ENCODE measurements around the gene PPP1R1C.
"Not testable (repeated sequence)": the region's sequence is repeated elsewhere in the genome, so short reads cannot be mapped to it uniquely, and the experiment has no call there.

PPP1R1C gene

GRCh38 chr2:182020286-182021070 lies 34.8 kb downstream of the PPP1R1C start:
- no peak for TF ChIP-seq EZH2phosphoT487 (conservative IDR thresholded peaks at IDR 0.05; ENCODE audit: low read length)
- TF ChIP-seq CTCF (IDR thresholded peaks at IDR 0.05; ENCODE audit: insufficient read depth, low read length, poor library complexity, severe bottlenecking), result no peak
- H3K27me3 ChIP-seq (ENCODE audit: low read length), result 0 out of 2 replicates have a peak, but pooled peaks cover 2% of the 10 kb centered on the region
- H3K4me2 ChIP-seq (ENCODE audit: low read depth, low read length, poor library complexity, severe bottlenecking), result peak overlapping the region; percentile 51
- H3K4me3 ChIP-seq (ENCODE audit: insufficient read depth, low read length, poor library complexity, severe bottlenecking), result no peak overlapping the region
- H3K79me2 ChIP-seq (ENCODE audit: insufficient read depth, low read length), result no peaks in the 10 kb centered on the region
- H2AFZ ChIP-seq (ENCODE audit: low read depth, low read length, severe bottlenecking), result peak overlapping the region; percentile 55
- H3K27ac ChIP-seq (ENCODE audit: low read depth, low read length), result peak overlapping the region; percentile 55
- H3K9me3 ChIP-seq (ENCODE audit: insufficient read depth, low read length), result no peaks in the 10 kb centered on the region
- no peaks in the 10 kb centered on the region for H4K20me1 ChIP-seq (ENCODE audit: low read depth, low read length)
- no peak overlapping the region for H3K9ac ChIP-seq (ENCODE audit: low read length)
- H3K36me3 ChIP-seq (ENCODE audit: low read length), result no peaks in the 10 kb centered on the region
- H3F3A ChIP-seq (ENCODE audit: insufficient read depth), result no peaks in the 10 kb centered on the region; the same call in 1 of the 2 replicates
- H3K9me2 ChIP-seq (replicated peaks; ENCODE audit: insufficient read depth, low read length), result no peaks in the 10 kb centered on the region

GRCh38 chr2:182023235-182023634 lies 37.6 kb downstream of the PPP1R1C start:
- Histone ChIP-seq H3K4me2 (ENCODE audit: low read depth, low read length, poor library complexity, severe bottlenecking) (no peak overlapping the region), H3F3A (ENCODE audit: insufficient read depth) (no peaks in the 10 kb centered on the region; the same call in 1 of the 2 replicates), H3K79me2 (ENCODE audit: insufficient read depth, low read length) (no peaks in the 10 kb centered on the region), H2AFZ (ENCODE audit: low read depth, low read length, severe bottlenecking) (no peak overlapping the region), H3K4me3 (ENCODE audit: insufficient read depth, low read length, poor library complexity, severe bottlenecking) (no peak overlapping the region), H3K9me3 (ENCODE audit: insufficient read depth, low read length) (no peaks in the 10 kb centered on the region), H3K9me2 (replicated peaks; ENCODE audit: insufficient read depth, low read length) (no peaks in the 10 kb centered on the region), H3K9ac (ENCODE audit: low read length) (no peak overlapping the region), H3K36me3 (ENCODE audit: low read length) (no peaks in the 10 kb centered on the region), H3K27me3 (ENCODE audit: low read length) (0 out of 2 replicates have a peak, but pooled peaks cover 2% of the 10 kb centered on the region), H3K27ac (ENCODE audit: low read depth, low read length) (no peak overlapping the region), H4K20me1 (ENCODE audit: low read depth, low read length) (no peaks in the 10 kb centered on the region)
- TF ChIP-seq EZH2phosphoT487 (conservative IDR thresholded peaks at IDR 0.05; ENCODE audit: low read length) (no peak), CTCF (IDR thresholded peaks at IDR 0.05; ENCODE audit: insufficient read depth, low read length, poor library complexity, severe bottlenecking) (no peak)

GRCh38 chr2:182030875-182031274 lies 45.2 kb downstream of the PPP1R1C start:
- not testable (repeated sequence) for H3K9me2 ChIP-seq (replicated peaks; ENCODE audit: insufficient read depth, low read length); H4K20me1 ChIP-seq (ENCODE audit: low read depth, low read length); H3K9me3 ChIP-seq (ENCODE audit: insufficient read depth, low read length); H3K27me3 ChIP-seq (ENCODE audit: low read length); H3K27ac ChIP-seq (ENCODE audit: low read depth, low read length); H3K36me3 ChIP-seq (ENCODE audit: low read length); H3K9ac ChIP-seq (ENCODE audit: low read length); H3K79me2 ChIP-seq (ENCODE audit: insufficient read depth, low read length); H2AFZ ChIP-seq (ENCODE audit: low read depth, low read length, severe bottlenecking); H3K4me2 ChIP-seq (ENCODE audit: low read depth, low read length, poor library complexity, severe bottlenecking); H3F3A ChIP-seq (ENCODE audit: insufficient read depth); H3K4me3 ChIP-seq (ENCODE audit: insufficient read depth, low read length, poor library complexity, severe bottlenecking)

- H3K9me3 ChIP-seq (ENCODE audit: insufficient read depth, low read length), result no peaks in the 10 kb centered on the region
- no peaks in the 10 kb centered on the region for H3K27me3 ChIP-seq (ENCODE audit: low read length)
- no peak overlapping the region for H2AFZ ChIP-seq (ENCODE audit: low read depth, low read length, severe bottlenecking)
Measured at GRCh38 chr2:182031956-182032355, 46.3 kb downstream of the PPP1R1C start.

More at GRCh38 chr2:182031956-182032355, 46.3 kb downstream of the PPP1R1C start:
- H3K36me3 ChIP-seq (ENCODE audit: low read length), result no peaks in the 10 kb centered on the region
- TF ChIP-seq CTCF (IDR thresholded peaks at IDR 0.05; ENCODE audit: insufficient read depth, low read length, poor library complexity, severe bottlenecking), result no peak
- TF ChIP-seq EZH2phosphoT487 (conservative IDR thresholded peaks at IDR 0.05; ENCODE audit: low read length), result no peak
- no peaks in the 10 kb centered on the region for H4K20me1 ChIP-seq (ENCODE audit: low read depth, low read length)
- no peak overlapping the region for H3K9ac ChIP-seq (ENCODE audit: low read length)
- no peak overlapping the region for H3K4me3 ChIP-seq (ENCODE audit: insufficient read depth, low read length, poor library complexity, severe bottlenecking)
- H3K9me2 ChIP-seq (replicated peaks; ENCODE audit: insufficient read depth, low read length), result no peaks in the 10 kb centered on the region
- no peaks in the 10 kb centered on the region for H3K79me2 ChIP-seq (ENCODE audit: insufficient read depth, low read length)
- H3K4me2 ChIP-seq (ENCODE audit: low read depth, low read length, poor library complexity, severe bottlenecking), result no peak overlapping the region
- no peaks in the 10 kb centered on the region for H3F3A ChIP-seq (ENCODE audit: insufficient read depth)
- H3K27ac ChIP-seq (ENCODE audit: low read depth, low read length), result no peak overlapping the region
